H9 (cell line): Measurements from ENCODE around the gene TIAL1. TPM values are rescaled to one million over a fixed set of nuclear protein-coding genes. Genes with fewer than 3 reads are reported as not detected.

Source experiments
- DNase-seq: peaks from one replicate; pipeline ENCODE4 v3.0.0-alpha.2; 2017
- H2AFZ ChIP-seq: one replicate; pipeline ENCODE4 v1.6.1; 2013; ENCODE audit warnings: mild to moderate bottlenecking, low read length, control low read depth, moderate library complexity
- H2AK5ac ChIP-seq: 2 replicates; pipeline ENCODE4 v1.6.1; 2013; ENCODE audit warnings: low read length, control low read depth, mixed read lengths; ENCODE audit not compliant: insufficient read length
- H2BK120ac ChIP-seq: one replicate; pipeline ENCODE4 v1.6.1; 2013; ENCODE audit warnings: low read depth, mild to moderate bottlenecking, low read length, control low read depth, inconsistent platforms; ENCODE audit not compliant: poor library complexity, severe bottlenecking
- H2BK12ac ChIP-seq: 2 replicates; pipeline ENCODE4 v1.6.1; 2013; ENCODE audit warnings: low read length, control low read depth, mixed read lengths, low read depth; ENCODE audit not compliant: insufficient read length
- H2BK15ac ChIP-seq: 2 replicates; pipeline ENCODE4 v1.6.1; 2013; ENCODE audit warnings: low read depth, low read length, control low read depth
- H2BK20ac ChIP-seq: one replicate; pipeline ENCODE4 v1.6.1; 2013; ENCODE audit warnings: low read depth, mild to moderate bottlenecking, low read length, control low read depth, inconsistent platforms; ENCODE audit not compliant: poor library complexity, severe bottlenecking
- H2BK5ac ChIP-seq: 2 replicates; pipeline ENCODE4 v1.6.1; 2013; ENCODE audit warnings: low read length, control low read depth, mixed read lengths; ENCODE audit not compliant: insufficient read length
- H3K14ac ChIP-seq: 2 replicates; pipeline ENCODE4 v1.6.1; 2013; ENCODE audit warnings: low read length, control low read depth; ENCODE audit not compliant: insufficient read depth
- H3K18ac ChIP-seq: 2 replicates; pipeline ENCODE4 v1.6.1; 2013; ENCODE audit warnings: low read depth, mild to moderate bottlenecking, mixed read lengths, low read length, control low read depth; ENCODE audit not compliant: insufficient read length
- H3K23ac ChIP-seq: 2 replicates; pipeline ENCODE4 v1.6.1; 2013; ENCODE audit warnings: low read length, control low read depth, mixed read lengths, low read depth; ENCODE audit not compliant: insufficient read length
- H3K23me2 ChIP-seq: 2 replicates; pipeline ENCODE4 v1.6.1; 2013; ENCODE audit warnings: low read depth, mild to moderate bottlenecking, mixed read lengths, low read length, control low read depth; ENCODE audit not compliant: insufficient read length, poor library complexity, severe bottlenecking
- H3K27ac ChIP-seq: 2 replicates; pipeline ENCODE4 v1.5.1; 2013; ENCODE audit warnings: low read length, control low read depth, mixed read lengths, low read depth; ENCODE audit not compliant: insufficient read length
- H3K27me3 ChIP-seq: 2 replicates; pipeline ENCODE4 v1.6.1; 2013; ENCODE audit warnings: low read length, control low read depth, inconsistent platforms; ENCODE audit not compliant: insufficient read depth
- H3K4ac ChIP-seq: 2 replicates; pipeline ENCODE4 v1.6.1; 2013; ENCODE audit warnings: low read depth, mild to moderate bottlenecking, control low read depth, inconsistent platforms, low read length, moderate library complexity
- H3K4me1 ChIP-seq: 2 replicates; pipeline ENCODE4 v1.6.1; 2013; ENCODE audit warnings: low read length, control low read depth, inconsistent platforms; ENCODE audit not compliant: insufficient read depth
- H3K4me2 ChIP-seq: 2 replicates; pipeline ENCODE4 v1.6.1; 2013; ENCODE audit warnings: low read length, control low read depth, mixed read lengths; ENCODE audit not compliant: insufficient read length, insufficient read depth
- H3K56ac ChIP-seq: 2 replicates; pipeline ENCODE4 v1.6.1; 2013; ENCODE audit warnings: low read depth, mild to moderate bottlenecking, mixed read lengths, low read length, control low read depth; ENCODE audit not compliant: insufficient read length
- H3K79me1 ChIP-seq: 2 replicates; pipeline ENCODE4 v1.6.1; 2013; ENCODE audit warnings: low read depth, mild to moderate bottlenecking, moderate library complexity, low read length, control low read depth, inconsistent platforms; ENCODE audit not compliant: insufficient read depth, poor library complexity, severe bottlenecking
- H3K79me2 ChIP-seq: 2 replicates; pipeline ENCODE4 v1.6.1; 2013; ENCODE audit warnings: low read length, control low read depth, inconsistent platforms; ENCODE audit not compliant: insufficient read depth
- H3K9ac ChIP-seq: 2 replicates; pipeline ENCODE4 v1.6.1; 2013; ENCODE audit warnings: low read length, control low read depth, mixed read lengths; ENCODE audit not compliant: insufficient read length; ENCODE audit errors: extremely low read depth
- H3K9me3 ChIP-seq: one replicate; pipeline ENCODE4 v1.6.1; 2013; ENCODE audit warnings: low read depth, low read length, inconsistent platforms; ENCODE audit not compliant: control insufficient read depth
- H3T11ph ChIP-seq: one replicate; pipeline ENCODE4 v1.6.1; 2013; ENCODE audit warnings: mild to moderate bottlenecking, low read length, control low read depth, inconsistent platforms
- H4K20me1 ChIP-seq: one replicate; pipeline ENCODE4 v1.6.1; 2013; ENCODE audit not compliant: control insufficient read depth, insufficient read length, insufficient read depth
- H4K5ac ChIP-seq: 2 replicates; pipeline ENCODE4 v1.6.1; 2013; ENCODE audit warnings: low read depth, mild to moderate bottlenecking, mixed read lengths, low read length, control low read depth; ENCODE audit not compliant: insufficient read length
- H4K8ac ChIP-seq: replicated peaks from 2 replicates; pipeline ENCODE4 v1.6.1; 2013; ENCODE audit warnings: low read length, control low read depth, mixed read lengths, low read depth; ENCODE audit not compliant: insufficient read length
- H4K91ac ChIP-seq: 2 replicates; pipeline ENCODE4 v1.6.1; 2013; ENCODE audit warnings: low read depth, mild to moderate bottlenecking, moderate library complexity, mixed read lengths, low read length, control low read depth; ENCODE audit not compliant: insufficient read length
- H3K27ac Mint-ChIP-seq, 3 experiments: 2 replicates in 2 of 3; 3 replicates in 1 of 3; pipeline ENCODE4 v1.8.0; 2020 to 2021; ENCODE audit warnings: mixed read lengths in 3 of 3, mild to moderate bottlenecking in 1 of 3, moderate library complexity in 1 of 3
- H3K27me3 Mint-ChIP-seq: 2 replicates; pipeline ENCODE4 v1.8.0; 2021; ENCODE audit warnings: low read depth, mild to moderate bottlenecking, moderate library complexity, mixed read lengths
- H3K36me3 Mint-ChIP-seq, 3 experiments: 2 replicates in 2 of 3; 3 replicates in 1 of 3; pipeline ENCODE4 v1.8.0; 2020 to 2021; ENCODE audit warnings: low read depth in 3 of 3, mixed read lengths in 3 of 3; ENCODE audit not compliant: insufficient read depth in 1 of 3
- H3K4me1 Mint-ChIP-seq, 2 experiments: 2 replicates each; pipeline ENCODE4 v1.8.0; 2020; ENCODE audit warnings: mixed read lengths in 2 of 2
- H3K4me3 Mint-ChIP-seq, 2 experiments: 2 replicates in 1 of 2; 3 replicates in 1 of 2; pipeline ENCODE4 v1.8.0; 2020 to 2021; ENCODE audit warnings: mild to moderate bottlenecking in 2 of 2, mixed read lengths in 2 of 2, moderate library complexity in 1 of 2
- H3K9me3 Mint-ChIP-seq, 2 experiments: 2 replicates in 1 of 2; 3 replicates in 1 of 2; pipeline ENCODE4 v1.8.0; 2020; ENCODE audit warnings: mild to moderate bottlenecking in 2 of 2, mixed read lengths in 2 of 2, moderate library complexity in 1 of 2
- WGBS: extraction: QIAGEN DNeasy Blood & Tissue Kit; methylation state at CpG from one replicate; pipeline ENCODE4 v1.1.7; 2013; ENCODE audit warnings: missing lambda C conversion rate, low lambda C conversion rate, mixed read lengths; ENCODE audit not compliant: insufficient read length; ENCODE audit errors: extremely low coverage; 5-methylcytosine and 5-hydroxymethylcytosine counted together
- total RNA-seq: library from RNA; stranded (reverse); gene quantifications from 2 replicates; pipeline ENCODE4 v1.2.1, GENCODE V29; 2021
- TF ChIP-seq, protein P1 (sequence below): fragments of 200-600 bp; sonication (generic); conservative IDR thresholded peaks from 3 replicates; pipeline ENCODE4 v1.8.0; 2021; ENCODE audit warnings: antibody characterized with exemption, mild to moderate bottlenecking

Gene TIAL1
- total RNA-seq, 1 experiment from 2014 or later, result 146 TPM

GRCh38 chr10:119619215-119619614 lies 22.5 kb upstream of the TIAL1 start:
- H3K14ac ChIP-seq, result no peak overlapping the region
- H3K18ac ChIP-seq, result no peak overlapping the region
- H2BK12ac ChIP-seq, result no peak overlapping the region
- no peak overlapping the region for H3T11ph ChIP-seq
- H3K23ac ChIP-seq, result no peak overlapping the region
- TF ChIP-seq, protein P1, sequence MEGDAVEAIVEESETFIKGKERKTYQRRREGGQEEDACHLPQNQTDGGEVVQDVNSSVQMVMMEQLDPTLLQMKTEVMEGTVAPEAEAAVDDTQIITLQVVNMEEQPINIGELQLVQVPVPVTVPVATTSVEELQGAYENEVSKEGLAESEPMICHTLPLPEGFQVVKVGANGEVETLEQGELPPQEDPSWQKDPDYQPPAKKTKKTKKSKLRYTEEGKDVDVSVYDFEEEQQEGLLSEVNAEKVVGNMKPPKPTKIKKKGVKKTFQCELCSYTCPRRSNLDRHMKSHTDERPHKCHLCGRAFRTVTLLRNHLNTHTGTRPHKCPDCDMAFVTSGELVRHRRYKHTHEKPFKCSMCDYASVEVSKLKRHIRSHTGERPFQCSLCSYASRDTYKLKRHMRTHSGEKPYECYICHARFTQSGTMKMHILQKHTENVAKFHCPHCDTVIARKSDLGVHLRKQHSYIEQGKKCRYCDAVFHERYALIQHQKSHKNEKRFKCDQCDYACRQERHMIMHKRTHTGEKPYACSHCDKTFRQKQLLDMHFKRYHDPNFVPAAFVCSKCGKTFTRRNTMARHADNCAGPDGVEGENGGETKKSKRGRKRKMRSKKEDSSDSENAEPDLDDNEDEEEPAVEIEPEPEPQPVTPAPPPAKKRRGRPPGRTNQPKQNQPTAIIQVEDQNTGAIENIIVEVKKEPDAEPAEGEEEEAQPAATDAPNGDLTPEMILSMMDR, result no peak
- WGBS, result no CpG with 5 or more reads among the region's 2 CpGs
- no peaks in the 10 kb centered on the region for H3K23me2 ChIP-seq
- no peak overlapping the region for H4K91ac ChIP-seq
- no peak overlapping the region for H3K4ac ChIP-seq
- no peak overlapping the region for H2BK15ac ChIP-seq
- H3K79me2 ChIP-seq, result no peaks in the 10 kb centered on the region
- no peaks in the 10 kb centered on the region for H3K9me3 ChIP-seq
- H2BK20ac ChIP-seq, result no peak overlapping the region
- no peak overlapping the region for H3K56ac ChIP-seq
- H3K4me1 ChIP-seq, result no peaks in the 10 kb centered on the region
- Mint-ChIP-seq H3K27ac (no peak overlapping the region), H3K4me1 (peaks cover 5 to 13% of the 10 kb centered on the region in 2 experiments; a peak in 2 of 4 replicates), H3K27me3 (no peaks in the 10 kb centered on the region), H3K4me3 (no peak overlapping the region), H3K9me3 (no peaks in the 10 kb centered on the region), H3K36me3 (no peaks in the 10 kb centered on the region)
- no peak overlapping the region for H3K27ac ChIP-seq
- H4K5ac ChIP-seq, result no peak overlapping the region
- no peak overlapping the region for H2AK5ac ChIP-seq
- no peaks in the 10 kb centered on the region for H3K79me1 ChIP-seq
- H3K9ac ChIP-seq, result no peak overlapping the region
- H4K8ac ChIP-seq, result no peak overlapping the region
- no peaks in the 10 kb centered on the region for H3K27me3 ChIP-seq
- no peak overlapping the region for H2AFZ ChIP-seq
- H2BK120ac ChIP-seq, result no peak overlapping the region
- H4K20me1 ChIP-seq, result no peaks in the 10 kb centered on the region
- no peak for DNase-seq
- no peak overlapping the region for H3K4me2 ChIP-seq
- no peak overlapping the region for H2BK5ac ChIP-seq
